ENCODE measurements around the gene RAD51B.
"Not testable (repeated sequence)": the region's sequence is repeated elsewhere in the genome, so short reads cannot be mapped to it uniquely, and the experiment has no call there.

The RAD51B gene

GRCh38 chr14:68111097-68111852, 291.7 kb downstream of the RAD51B start:
- no peak for DNase-seq (ENCODE audit: low read depth in 2 of 2)

DNA sequence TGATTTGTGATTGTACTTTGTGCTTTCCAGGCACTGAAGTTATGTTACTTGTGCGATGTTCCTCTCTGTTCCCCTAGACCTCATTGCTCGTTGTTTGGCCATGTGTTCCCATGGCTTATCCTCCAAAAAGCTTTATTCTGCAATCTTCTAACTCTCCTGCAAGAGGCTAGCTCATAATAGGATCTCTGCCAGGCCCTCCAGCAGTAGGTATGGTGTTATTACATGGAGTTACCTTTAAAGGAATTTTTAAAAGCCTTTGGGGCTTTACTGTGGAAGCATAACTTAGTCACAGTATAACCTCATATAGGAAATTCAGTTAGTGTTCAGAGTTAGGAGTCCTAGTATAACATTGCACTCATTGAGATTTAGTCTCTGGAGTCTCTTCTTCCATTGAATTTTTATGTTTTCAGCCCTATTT, 292.3 kb downstream of the RAD51B start:
- no peak for DNase-seq (ENCODE audit: low read depth in 2 of 2)

- no peak for DNase-seq (ENCODE audit: low read depth in 2 of 2)
These were observed 292.9 kb downstream of the RAD51B start for GRCh38 chr14:68112442-68112841.

GRCh38 chr14:68113343-68113930, 293.9 kb downstream of the RAD51B start:
- no peak for DNase-seq (ENCODE audit: low read depth in 2 of 2)

DNA sequence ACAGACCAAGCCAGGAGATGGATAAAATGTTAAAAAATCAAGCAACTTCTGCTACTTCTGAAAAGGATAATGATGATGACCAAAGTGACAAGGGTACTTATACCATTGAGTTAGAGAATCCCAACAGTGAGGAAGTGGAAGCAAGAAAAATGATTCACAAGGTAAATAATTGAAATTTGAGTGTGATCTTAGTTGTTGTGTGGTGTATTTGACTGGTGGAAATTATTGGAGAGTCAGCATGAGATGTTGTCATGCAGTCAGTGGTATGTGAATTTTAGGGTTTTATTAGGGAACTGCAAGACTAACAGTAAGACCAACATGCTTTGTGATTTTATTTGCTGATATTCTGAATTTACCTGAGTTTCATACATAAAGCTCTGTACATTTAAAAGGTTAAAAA, 296.4 kb downstream of the RAD51B start:
- not testable (repeated sequence) for DNase-seq (ENCODE audit: low read depth in 2 of 2)

- no peak for DNase-seq (ENCODE audit: low read depth in 2 of 2)
These were observed 303.1 kb downstream of the RAD51B start for GRCh38 chr14:68122651-68123050.

DNA sequence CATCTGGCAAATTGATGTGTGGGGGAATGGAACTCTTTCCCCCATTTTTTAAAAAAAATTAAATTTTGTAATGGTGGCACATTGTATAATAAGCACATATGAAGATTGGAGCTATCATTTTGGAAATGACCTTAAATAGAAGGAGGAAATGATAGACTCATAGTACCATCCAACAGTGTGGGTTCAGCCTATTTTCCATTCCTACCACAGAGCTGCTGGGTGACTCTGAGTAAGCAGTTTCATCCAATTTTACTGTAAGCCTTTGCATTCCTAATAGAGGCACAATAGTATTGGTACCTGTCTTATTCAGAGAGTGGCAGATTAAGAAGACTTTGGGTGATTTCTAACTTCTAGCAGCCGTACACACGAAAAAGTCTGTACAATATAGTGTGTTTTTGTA, 304.5 kb downstream of the RAD51B start:
- DNase-seq (ENCODE audit: low read depth in 2 of 2) = no peak

DNA sequence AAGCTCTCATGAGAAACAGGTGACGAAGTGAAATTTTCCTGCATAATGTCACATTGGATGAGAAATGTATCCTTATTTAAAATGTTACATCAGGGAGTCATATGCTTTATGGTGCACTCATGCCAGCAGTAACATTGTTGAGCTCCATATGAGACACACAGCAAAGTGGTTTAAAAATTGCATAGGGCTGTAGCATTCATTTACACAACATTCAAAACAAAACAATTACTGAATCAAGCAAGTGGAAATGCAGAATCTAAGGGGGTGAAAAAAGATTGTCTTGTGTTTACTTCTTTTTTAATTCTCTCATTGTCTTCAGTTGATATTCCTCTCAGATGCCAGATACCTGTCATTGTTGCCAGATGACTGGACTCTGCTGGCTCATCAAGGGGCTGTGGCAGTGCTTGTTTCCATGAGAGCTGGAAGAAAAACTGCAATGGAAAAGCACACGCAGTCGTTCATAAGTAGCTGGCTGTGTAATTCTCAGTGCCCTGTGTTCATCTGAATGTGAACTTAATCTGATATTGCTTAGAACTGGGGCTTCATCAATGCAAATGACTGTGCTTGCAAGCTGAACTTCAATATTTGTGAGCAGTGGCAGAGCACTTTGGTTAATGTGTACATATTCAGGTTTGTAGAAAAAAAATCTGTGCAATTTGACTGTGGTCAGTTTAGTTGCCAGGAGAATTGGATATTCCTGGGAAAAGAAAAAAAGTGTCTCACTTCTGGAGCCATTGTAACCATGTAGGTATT, 305.6 kb downstream of the RAD51B start:
- no peak for DNase-seq (ENCODE audit: low read depth in 2 of 2)

DNA sequence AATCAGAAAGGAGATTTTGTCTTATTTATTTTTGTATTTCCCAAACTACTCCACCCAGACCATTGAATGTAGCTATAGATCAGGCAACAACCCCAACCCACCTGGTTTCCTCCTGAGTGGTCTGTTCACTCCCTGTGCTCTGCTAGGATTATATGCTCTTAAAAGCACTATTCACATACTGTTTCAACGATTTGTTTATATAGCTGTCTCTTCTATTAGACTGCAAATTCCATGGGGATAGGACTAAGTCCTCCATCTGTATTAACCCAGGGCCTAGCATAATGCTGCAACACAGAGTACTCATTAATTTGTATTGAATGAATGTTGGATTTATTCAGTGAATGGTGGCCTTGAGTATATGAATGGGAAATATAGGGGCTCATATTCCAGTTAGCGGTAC, 307.6 kb downstream of the RAD51B start:
- DNase-seq (ENCODE audit: low read depth in 2 of 2) = no peak

DNA sequence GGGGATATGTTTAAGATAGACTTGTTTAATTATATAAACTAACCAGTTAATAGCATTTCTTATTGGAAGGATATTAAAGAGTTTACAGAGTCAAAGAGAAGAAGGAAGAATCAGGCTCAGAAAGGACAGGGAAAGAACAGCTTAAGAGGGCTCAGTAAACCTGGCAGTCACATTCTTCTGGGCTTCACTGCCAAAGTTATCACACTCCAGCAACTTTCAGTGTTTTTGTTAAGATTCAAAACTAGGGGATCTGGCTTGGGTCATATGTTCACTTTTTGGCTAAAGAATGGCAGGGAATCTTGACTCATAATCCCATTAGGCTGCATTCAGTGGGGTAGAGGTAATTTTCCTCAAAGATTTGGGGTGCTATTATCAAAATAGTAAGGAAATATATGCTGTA, 312.3 kb downstream of the RAD51B start:
- DNase-seq (ENCODE audit: low read depth in 2 of 2) = no peak

- DNase-seq (ENCODE audit: low read depth in 2 of 2) = no peak
These were observed 313.1 kb downstream of the RAD51B start for GRCh38 chr14:68132563-68133121.

DNA sequence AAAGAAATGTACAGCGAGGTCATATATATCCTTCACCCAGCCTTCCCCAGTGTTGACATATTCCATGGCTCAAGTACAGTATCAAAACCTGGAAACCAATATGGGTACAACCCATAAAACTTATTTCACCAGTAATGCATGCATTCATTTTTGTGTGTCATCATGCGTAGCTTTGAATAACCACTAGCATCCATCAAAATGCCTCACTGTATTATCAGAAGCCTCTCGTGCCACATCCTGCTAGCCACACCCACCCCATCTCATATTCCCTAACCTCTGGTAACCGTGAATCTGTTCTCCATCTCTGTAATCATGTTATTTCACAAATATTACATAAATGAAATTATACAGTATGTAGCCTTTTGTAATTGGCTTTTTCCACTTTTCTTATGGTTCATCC, 314.3 kb downstream of the RAD51B start:
- no peak for DNase-seq (ENCODE audit: low read depth in 2 of 2)

DNA sequence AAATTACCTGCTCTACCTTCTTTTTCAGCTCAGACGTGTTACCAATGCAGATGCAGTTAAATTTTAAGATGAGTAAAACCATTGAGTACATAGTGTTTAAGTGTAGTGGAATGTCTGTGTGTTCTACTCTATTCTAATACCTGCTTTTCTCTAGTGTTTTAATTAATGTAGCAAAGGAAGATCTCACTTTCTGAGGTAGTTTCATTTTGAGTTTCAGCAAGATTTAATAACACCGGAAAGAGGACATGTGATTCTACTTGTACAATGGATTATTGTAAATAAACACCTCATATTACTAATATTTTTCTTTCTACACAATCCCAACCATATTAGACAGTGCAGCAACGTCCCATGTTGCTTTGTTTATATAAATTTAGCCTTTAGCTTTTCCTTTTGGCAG, 315.4 kb downstream of the RAD51B start:
- no peak for DNase-seq (ENCODE audit: low read depth in 2 of 2)

DNA sequence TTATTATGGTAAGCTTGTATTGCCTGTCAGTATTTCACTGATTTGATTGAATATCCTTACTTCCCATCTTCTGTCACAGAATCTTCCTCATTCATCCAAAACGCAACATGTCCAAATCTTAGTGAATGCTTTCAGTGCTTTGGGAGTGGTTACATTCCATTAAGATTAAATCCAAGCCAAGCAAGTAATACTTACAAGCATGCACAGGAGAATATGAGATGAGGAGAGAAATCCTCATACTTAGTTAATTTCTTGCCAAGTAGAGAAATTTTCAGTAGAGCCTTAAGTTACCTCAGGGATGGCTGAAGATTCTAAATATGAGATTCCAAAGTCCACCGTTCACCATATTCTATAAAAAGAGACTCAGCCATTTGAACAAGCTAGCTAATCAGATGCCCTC, 316.0 kb downstream of the RAD51B start:
- DNase-seq (ENCODE audit: low read depth in 2 of 2) = no peak

GRCh38 chr14:68137704-68138619, 318.4 kb downstream of the RAD51B start:
- no peak for DNase-seq (ENCODE audit: low read depth in 2 of 2)

- DNase-seq (ENCODE audit: low read depth in 2 of 2) = no peak
These were observed 320.0 kb downstream of the RAD51B start for GRCh38 chr14:68139431-68140075.

DNA sequence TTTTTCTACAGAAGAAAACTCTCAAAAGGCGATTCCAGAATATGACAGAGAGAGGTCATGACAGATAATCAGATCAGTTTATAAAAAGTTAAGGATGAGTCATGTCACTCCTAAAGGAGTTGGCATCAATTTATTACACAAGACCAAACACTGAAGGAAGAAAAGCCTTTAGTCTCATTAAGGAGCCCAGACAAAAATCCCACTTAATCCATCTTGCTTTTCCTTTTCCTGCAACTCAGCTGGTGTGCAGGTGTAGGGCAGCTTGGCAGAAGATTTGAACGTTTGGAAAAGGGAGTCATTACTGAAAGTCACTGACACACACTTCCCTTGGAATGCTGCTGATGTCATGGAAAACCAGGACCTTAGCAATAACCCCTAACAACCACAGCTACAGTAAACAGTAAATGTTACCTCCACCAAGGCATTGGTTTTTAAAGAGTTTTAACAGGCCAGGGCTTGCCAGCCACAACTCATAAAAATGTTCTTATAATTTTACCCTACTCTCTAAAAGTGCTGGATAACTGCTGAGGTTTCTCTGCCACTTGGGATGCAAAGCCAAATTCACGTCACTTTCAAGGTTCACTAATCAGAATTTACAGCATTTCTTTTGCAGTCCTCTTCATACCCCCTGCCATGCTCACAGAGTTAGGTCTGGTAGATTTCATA, 320.6 kb downstream of the RAD51B start:
- DNase-seq (ENCODE audit: low read depth in 2 of 2) = no peak

DNA sequence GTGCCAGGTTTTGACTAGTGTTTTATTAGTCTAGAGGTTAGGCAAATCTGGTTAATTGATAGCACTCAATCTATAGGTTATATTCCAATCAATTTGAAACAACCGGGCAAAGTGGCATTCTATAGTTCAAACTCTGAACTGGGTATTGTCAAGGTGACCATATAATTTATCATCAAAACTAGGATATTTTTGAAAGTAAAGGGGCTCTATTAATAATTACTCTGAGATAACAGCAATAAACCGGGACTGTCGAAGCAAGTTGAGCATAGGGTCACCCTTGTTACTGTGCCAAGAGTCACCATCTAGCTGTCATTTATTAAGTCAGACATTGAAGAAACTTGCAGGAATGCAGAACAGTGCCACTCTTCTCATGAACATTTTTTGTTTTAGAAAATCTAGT, 321.2 kb downstream of the RAD51B start:
- DNase-seq (ENCODE audit: low read depth in 2 of 2) = no peak

DNA sequence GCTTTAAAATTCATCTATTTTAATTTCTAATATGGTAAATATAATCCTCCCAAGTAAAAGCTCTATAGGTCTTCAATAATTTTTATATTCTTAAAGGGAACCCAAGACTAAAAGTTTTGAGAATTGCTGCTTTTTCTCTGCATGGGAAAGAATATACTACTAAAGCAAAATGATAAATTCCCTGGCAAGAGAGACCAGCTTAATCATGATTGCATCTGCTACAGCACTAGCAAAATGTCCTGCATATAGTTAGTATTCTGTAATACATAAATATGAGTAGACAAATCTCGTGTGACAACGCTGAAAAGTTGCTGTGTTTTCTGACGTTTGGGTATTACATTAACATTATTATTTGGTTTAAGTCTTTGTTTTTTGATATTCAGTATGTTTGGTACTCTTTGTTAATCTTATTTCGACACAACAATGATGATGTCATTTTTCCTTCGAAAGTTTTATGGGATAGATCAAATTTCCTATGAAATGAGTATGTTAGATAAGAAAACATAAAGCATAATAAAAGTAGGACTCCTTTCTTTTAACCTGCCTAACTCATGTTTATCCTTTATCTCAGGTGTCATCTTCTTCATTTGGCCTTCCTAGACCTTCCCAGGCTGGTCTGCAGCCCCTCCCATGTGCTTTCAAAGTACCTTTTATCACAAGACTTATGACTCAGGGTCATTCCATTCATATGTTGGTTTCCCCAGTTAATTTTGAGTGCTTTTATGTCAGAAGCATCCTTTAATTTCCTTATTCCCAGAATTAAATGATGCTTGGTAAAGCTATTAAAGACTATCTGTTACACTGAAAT, 321.9 kb downstream of the RAD51B start:
- DNase-seq (ENCODE audit: low read depth in 2 of 2) = no peak

Data from stimulated activated CD4-positive, alpha-beta T cell treated with anti-CD3 and anti-CD28 coated beads, Interleukin-12 subunit alpha, Interleukin-12 subunit beta, amount 100 ng/mL, for 24 hours (primary cell).